GM12878 (cell line): ENCODE measurements around the gene GRAMD1B. TPM values are rescaled to one million over a fixed set of nuclear protein-coding genes. Genes with fewer than 3 reads are reported as not detected.

Experiments
- ATAC-seq: fragments of 200-7000 bp; cut with Tn5 transposase; 3 replicates; pipeline ENCODE4 v1.9.1; 2020; ENCODE audit warnings: mild to moderate bottlenecking, moderate library complexity
- BruUV-seq: library from RNA; stranded (reverse); fragments of 400-500 nt; replicated peaks from 2 replicates; lab custom pipeline; 2021; lab: Mats Ljungman, UMichigan
- CTCF ChIA-PET: fragments of 300-600 bp; sonication (Branson Sonifier 250); formaldehyde crosslinking; extraction: SDS; loops from one replicate; lab custom pipeline; 2021; ENCODE audit warnings: inconsistent platforms; lab: Yijun Ruan, JAX
- POLR2A ChIA-PET: fragments of 350-600 bp; formaldehyde crosslinking; extraction: SDS; loops from one replicate; lab custom pipeline; 2021; ENCODE audit warnings: inconsistent platforms; lab: Charles Lee
- RAD21 ChIA-PET: fragments of 300-600 bp; sonication (Branson Sonifier 250); formaldehyde crosslinking; loops from one replicate; lab custom pipeline; 2023; ENCODE audit warnings: antibody characterized with exemption; ENCODE audit not compliant: unreplicated experiment; lab: Charles Lee
- SMC1A ChIA-PET: fragments of 300-600 bp; sonication (Branson Sonifier 250); formaldehyde crosslinking; loops from one replicate; lab custom pipeline; 2023; ENCODE audit not compliant: unreplicated experiment, uncharacterized antibody; lab: Charles Lee
- DNase-seq: peaks from one replicate; pipeline ENCODE4 v3.0.0-alpha.2; 2011; ENCODE audit warnings: low read depth, low spot score
- FAIRE-seq: peaks from 3 replicates; lab custom pipeline; 2011; peaks lifted over from hg19 to GRCh38; lab: Jason Lieb, UNC
- H2AFZ ChIP-seq: 2 replicates; pipeline ENCODE4 v1.6.0; 2011; ENCODE audit warnings: low read depth, low read length, control low read depth; ENCODE audit not compliant: control insufficient read depth
- H3K27ac ChIP-seq: 2 replicates; pipeline ENCODE4 v1.5.1; 2011; ENCODE audit warnings: control low read depth; ENCODE audit not compliant: control insufficient read depth, insufficient read depth
- H3K27me3 ChIP-seq, 2 experiments: replicated peaks in 1 of 2; 2 replicates each; pipeline versions ENCODE4 v1.6.0 to v1.6.1; 2011; ENCODE audit warnings: low read length in 1 of 2; ENCODE audit not compliant: control insufficient read depth in 2 of 2, insufficient read depth in 2 of 2
- H3K36me3 ChIP-seq, 2 experiments: 2 replicates each; pipeline ENCODE4 v1.5.1; 2011; ENCODE audit warnings: low read length in 1 of 2; ENCODE audit not compliant: control insufficient read depth in 2 of 2, insufficient read depth in 2 of 2
- H3K4me1 ChIP-seq: 2 replicates; pipeline ENCODE4 v1.6.1; 2011; ENCODE audit warnings: mild to moderate bottlenecking, low read length, moderate library complexity, mixed read lengths; ENCODE audit not compliant: control insufficient read depth, insufficient read depth
- H3K4me2 ChIP-seq: 2 replicates; pipeline ENCODE4 v1.6.0; 2011; ENCODE audit warnings: control low read depth; ENCODE audit not compliant: control insufficient read depth, insufficient read depth
- H3K4me3 ChIP-seq: fragments of 200-600 bp; sonication (generic); 2 replicates; pipeline ENCODE4 v1.5.1; 2016
- H3K79me2 ChIP-seq: 2 replicates; pipeline ENCODE4 v1.6.0; 2011; ENCODE audit warnings: low read length; ENCODE audit not compliant: control insufficient read depth, insufficient read depth
- H3K9ac ChIP-seq: 2 replicates; pipeline ENCODE4 v1.8.0; 2011; ENCODE audit warnings: low read length, control low read depth, mixed read lengths; ENCODE audit not compliant: control insufficient read depth, insufficient read depth
- H3K9me3 ChIP-seq: replicated peaks from 3 replicates; pipeline ENCODE4 v1.5.1; 2011; ENCODE audit warnings: mild to moderate bottlenecking, low read length; ENCODE audit not compliant: control insufficient read depth, insufficient read depth
- H4K20me1 ChIP-seq: 2 replicates; pipeline ENCODE4 v1.6.0; 2011; ENCODE audit not compliant: control insufficient read depth, insufficient read depth
- BRCA1 ChIP-seq: IDR thresholded peaks from 2 replicates; pipeline ENCODE4 v1.6.1; 2011; ENCODE audit warnings: low read depth, low read length, improper control_type of control experiment
- CBX5 ChIP-seq: sonication (generic); IDR thresholded peaks from 2 replicates; pipeline ENCODE4 v1.6.1; 2016; ENCODE audit warnings: low read depth, moderate library complexity, mild to moderate bottlenecking, inconsistent platforms
- EP300 ChIP-seq, 2 experiments: fragments of 150-350 bp in 1 of 2; IDR thresholded peaks; 2 replicates each; pipeline ENCODE4 v1.6.1; 2011 to 2012; ENCODE audit warnings: low read depth in 2 of 2, low read length in 2 of 2, borderline replicate concordance in 1 of 2, improper control_type of control experiment in 1 of 2, inconsistent platforms in 1 of 2; ENCODE audit not compliant: control insufficient read depth in 1 of 2
- IRF3 ChIP-seq: fragments of 450-650 bp; IDR thresholded peaks from 2 replicates; pipeline ENCODE4 v1.6.1; 2014; ENCODE audit warnings: mild to moderate bottlenecking
- KAT2A ChIP-seq: conservative IDR thresholded peaks from 2 replicates; pipeline ENCODE4 v1.6.1; 2011; ENCODE audit warnings: low read depth, low read length; ENCODE audit not compliant: control insufficient read depth
- RB1 ChIP-seq: fragments of 450-650 bp; formaldehyde crosslinking; IDR thresholded peaks from 2 replicates; pipeline ENCODE4 v1.6.1; 2017; ENCODE audit warnings: mild to moderate bottlenecking, borderline replicate concordance
- SREBF1 ChIP-seq: IDR thresholded peaks from 2 replicates; pipeline ENCODE4 v1.6.1; 2012; ENCODE audit warnings: mild to moderate bottlenecking, low read length
- TAF1 ChIP-seq: IDR thresholded peaks from 2 replicates; pipeline ENCODE4 v1.6.1; 2011; ENCODE audit warnings: mild to moderate bottlenecking, low read depth, low read length, borderline replicate concordance
- WGBS: methylation state at CpG from one replicate; pipeline ENCODE4 v1.1.6; 2016; ENCODE audit warnings: low lambda C conversion rate; ENCODE audit not compliant: insufficient replicate concordance, insufficient coverage; ENCODE audit errors: missing lambda C conversion rate; 5-methylcytosine and 5-hydroxymethylcytosine counted together
- in situ Hi-C: fragments of 300-500 bp; cut with MboI; formaldehyde crosslinking; loops from 9 replicates; pipeline ENCODE4 v1.14.3; 2018; ENCODE audit warnings: mixed read lengths
- intact Hi-C: fragments of 100-400 bp; cut with micrococcal nuclease; formaldehyde crosslinking; loops from one replicate; pipeline ENCODE4 v1.14.2; 2022; ENCODE audit not compliant: unreplicated experiment
- polyA plus RNA-seq, 11 experiments: library from polyadenylated mRNA; depleted of rRNA in 4 of 11; unstranded in 6 of 11; stranded (reverse) in 5 of 11; fragments of >200 nt; fragmentation: Nextera tagmentation in 4 of 11; fragmentation: Illumina TruSeq in 1 of 11; extraction: Ambion mirVana in 4 of 11; extraction: Trizol in 1 of 11; gene quantifications; 1 replicate in 1 of 11; 2 replicates in 10 of 11; pipeline versions ENCODE4 v1.2.1 to v1.2.3, GENCODE V29; 2011 to 2016; ENCODE audit warnings: inconsistent platforms in 2 of 11, missing spikeins in 2 of 11, low read depth in 1 of 11
- total RNA-seq, 4 experiments: library from RNA; depleted of rRNA in 3 of 4; stranded (reverse); fragments of >200 nt in 3 of 4; fragmentation: Illumina TruSeq in 1 of 4; extraction: Trizol in 1 of 4; gene quantifications; 2 replicates each; pipeline versions ENCODE4 v1.2.1 to v1.2.3, GENCODE V29; 2013 to 2021
- TF ChIP-seq, protein P1 (sequence below): fragments of 450-650 bp; formaldehyde crosslinking; IDR thresholded peaks from 2 replicates; pipeline ENCODE4 v1.4.0; 2022; ENCODE audit warnings: mild to moderate bottlenecking, moderate library complexity
- TF ChIP-seq, protein P2 (sequence below): fragments of 450-650 bp; IDR thresholded peaks from 2 replicates; pipeline ENCODE4 v1.6.1; 2017; ENCODE audit warnings: mild to moderate bottlenecking, moderate library complexity
- TF ChIP-seq, protein P3 (sequence below): fragments of 150-350 bp; IDR thresholded peaks from 2 replicates; pipeline ENCODE4 v1.6.1; 2016; ENCODE audit warnings: low read depth, low read length

Gene GRAMD1B
- total and polyA plus RNA-seq, 10 of the 15 experiments (the other 5 are each of a cell fraction or from before 2014, with no cell fraction given): 1.9 to 49.1 (median 26.9) TPM

DNA sequence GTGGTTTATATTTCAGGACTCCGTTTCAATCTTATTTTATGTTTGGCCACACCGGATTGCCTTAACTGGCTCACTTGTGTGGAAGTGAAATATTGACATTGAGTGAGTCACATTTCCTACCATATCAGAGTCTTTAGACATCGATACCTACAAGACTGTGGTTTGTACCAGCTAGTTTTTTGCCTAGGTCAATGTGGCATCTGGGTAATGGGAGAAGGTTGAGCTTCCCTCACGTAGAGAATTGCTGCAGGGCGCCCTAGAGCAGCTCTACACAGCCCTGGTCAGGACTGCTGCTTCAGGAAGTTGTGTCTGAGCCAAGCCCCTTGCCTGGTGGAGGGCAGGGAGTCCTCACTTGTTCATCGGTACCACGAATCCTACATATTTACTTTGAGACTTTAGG lies 1.6 kb downstream of the GRAMD1B start:
- peaks cover 3% of the 10 kb centered on the region for H3K79me2 ChIP-seq
- no peak overlapping the region for H3K27ac ChIP-seq
- H3K4me3 ChIP-seq: peak overlapping the region; percentile 87
- in situ Hi-C loops (no loop called here), intact Hi-C loops (no loop called here)
- FAIRE-seq (no peak), DNase-seq (no peak), ATAC-seq (peak; percentile 34)
- peaks cover 3% of the 10 kb centered on the region for H3K4me1 ChIP-seq
- H4K20me1 ChIP-seq: no peaks in the 10 kb centered on the region
- peak overlapping the region; percentile 94 for H3K4me2 ChIP-seq
- peak overlapping the region; percentile 64 for H3K9ac ChIP-seq
- ChIA-PET RAD21 (interaction anchor here (1.2 to 5.9 kb wide), 5 partner anchors 23 to 132 kb away, joined by 3 to 64 read pairs (median 5); no protein-coding TSS in a partner anchor), CTCF (interaction anchor here (1.0 to 10.6 kb wide), 7 partner anchors 13 to 221 kb away, joined by 3 to 137 read pairs (median 4); no protein-coding TSS in a partner anchor), SMC1A (interaction anchor here (0.7 to 5.2 kb wide), 9 partner anchors 12 to 145 kb away, joined by 3 to 69 read pairs (median 3); no protein-coding TSS in a partner anchor), POLR2A (interaction anchor here (0.5 to 1.5 kb wide), 4 partner anchors 13 to 370 kb away, joined by 3 to 4 read pairs (median 3); partner anchors contain the start of gene HSPA8)
- BruUV-seq: no TSS peak
- H3K27me3 ChIP-seq: no peaks in the 10 kb centered on the region
- H3K36me3 ChIP-seq: no peaks in the 10 kb centered on the region
- H3K9me3 ChIP-seq: no peaks in the 10 kb centered on the region
- WGBS: 60% methylated on average over 7 of the region's 7 CpGs
- H2AFZ ChIP-seq: no peak overlapping the region; the same call in 1 of the 2 replicates
- TF ChIP-seq, protein P1, sequence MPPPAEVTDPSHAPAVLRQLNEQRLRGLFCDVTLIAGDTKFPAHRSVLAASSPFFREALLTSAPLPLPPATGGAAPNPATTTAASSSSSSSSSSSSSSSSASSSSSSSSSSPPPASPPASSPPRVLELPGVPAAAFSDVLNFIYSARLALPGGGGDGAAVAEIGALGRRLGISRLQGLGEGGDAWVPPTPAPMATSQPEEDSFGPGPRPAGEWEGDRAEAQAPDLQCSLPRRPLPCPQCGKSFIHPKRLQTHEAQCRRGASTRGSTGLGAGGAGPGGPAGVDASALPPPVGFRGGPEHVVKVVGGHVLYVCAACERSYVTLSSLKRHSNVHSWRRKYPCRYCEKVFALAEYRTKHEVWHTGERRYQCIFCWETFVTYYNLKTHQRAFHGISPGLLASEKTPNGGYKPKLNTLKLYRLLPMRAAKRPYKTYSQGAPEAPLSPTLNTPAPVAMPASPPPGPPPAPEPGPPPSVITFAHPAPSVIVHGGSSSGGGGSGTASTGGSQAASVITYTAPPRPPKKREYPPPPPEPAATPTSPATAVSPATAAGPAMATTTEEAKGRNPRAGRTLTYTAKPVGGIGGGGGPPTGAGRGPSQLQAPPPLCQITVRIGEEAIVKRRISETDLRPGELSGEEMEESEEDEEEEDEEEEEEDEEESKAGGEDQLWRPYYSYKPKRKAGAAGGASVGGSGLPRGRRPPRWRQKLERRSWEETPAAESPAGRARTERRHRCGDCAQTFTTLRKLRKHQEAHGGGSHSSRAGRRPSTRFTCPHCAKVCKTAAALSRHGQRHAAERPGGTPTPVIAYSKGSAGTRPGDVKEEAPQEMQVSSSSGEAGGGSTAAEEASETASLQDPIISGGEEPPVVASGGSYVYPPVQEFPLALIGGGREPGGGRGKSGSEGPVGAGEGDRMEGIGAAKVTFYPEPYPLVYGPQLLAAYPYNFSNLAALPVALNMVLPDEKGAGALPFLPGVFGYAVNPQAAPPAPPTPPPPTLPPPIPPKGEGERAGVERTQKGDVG (CRISPR knock-in tag): no peak
- no peak for TF ChIP-seq KAT2A
- TF ChIP-seq TAF1: no peak
- no peak for TF ChIP-seq EP300 (IDR thresholded peaks at IDR 0.05; ENCODE audit: borderline replicate concordance in 1 of 2, control insufficient read depth in 1 of 2, low read depth in 2 of 2, low read length in 2 of 2)
- TF ChIP-seq RB1: no peak
- TF ChIP-seq, protein P2, sequence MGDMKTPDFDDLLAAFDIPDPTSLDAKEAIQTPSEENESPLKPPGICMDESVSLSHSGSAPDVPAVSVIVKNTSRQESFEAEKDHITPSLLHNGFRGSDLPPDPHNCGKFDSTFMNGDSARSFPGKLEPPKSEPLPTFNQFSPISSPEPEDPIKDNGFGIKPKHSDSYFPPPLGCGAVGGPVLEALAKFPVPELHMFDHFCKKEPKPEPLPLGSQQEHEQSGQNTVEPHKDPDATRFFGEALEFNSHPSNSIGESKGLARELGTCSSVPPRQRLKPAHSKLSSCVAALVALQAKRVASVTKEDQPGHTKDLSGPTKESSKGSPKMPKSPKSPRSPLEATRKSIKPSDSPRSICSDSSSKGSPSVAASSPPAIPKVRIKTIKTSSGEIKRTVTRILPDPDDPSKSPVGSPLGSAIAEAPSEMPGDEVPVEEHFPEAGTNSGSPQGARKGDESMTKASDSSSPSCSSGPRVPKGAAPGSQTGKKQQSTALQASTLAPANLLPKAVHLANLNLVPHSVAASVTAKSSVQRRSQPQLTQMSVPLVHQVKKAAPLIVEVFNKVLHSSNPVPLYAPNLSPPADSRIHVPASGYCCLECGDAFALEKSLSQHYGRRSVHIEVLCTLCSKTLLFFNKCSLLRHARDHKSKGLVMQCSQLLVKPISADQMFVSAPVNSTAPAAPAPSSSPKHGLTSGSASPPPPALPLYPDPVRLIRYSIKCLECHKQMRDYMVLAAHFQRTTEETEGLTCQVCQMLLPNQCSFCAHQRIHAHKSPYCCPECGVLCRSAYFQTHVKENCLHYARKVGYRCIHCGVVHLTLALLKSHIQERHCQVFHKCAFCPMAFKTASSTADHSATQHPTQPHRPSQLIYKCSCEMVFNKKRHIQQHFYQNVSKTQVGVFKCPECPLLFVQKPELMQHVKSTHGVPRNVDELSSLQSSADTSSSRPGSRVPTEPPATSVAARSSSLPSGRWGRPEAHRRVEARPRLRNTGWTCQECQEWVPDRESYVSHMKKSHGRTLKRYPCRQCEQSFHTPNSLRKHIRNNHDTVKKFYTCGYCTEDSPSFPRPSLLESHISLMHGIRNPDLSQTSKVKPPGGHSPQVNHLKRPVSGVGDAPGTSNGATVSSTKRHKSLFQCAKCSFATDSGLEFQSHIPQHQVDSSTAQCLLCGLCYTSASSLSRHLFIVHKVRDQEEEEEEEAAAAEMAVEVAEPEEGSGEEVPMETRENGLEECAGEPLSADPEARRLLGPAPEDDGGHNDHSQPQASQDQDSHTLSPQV: no peak
- no peak for TF ChIP-seq SREBF1
- no peak for TF ChIP-seq BRCA1
- TF ChIP-seq IRF3: no peak
- TF ChIP-seq, protein P3, sequence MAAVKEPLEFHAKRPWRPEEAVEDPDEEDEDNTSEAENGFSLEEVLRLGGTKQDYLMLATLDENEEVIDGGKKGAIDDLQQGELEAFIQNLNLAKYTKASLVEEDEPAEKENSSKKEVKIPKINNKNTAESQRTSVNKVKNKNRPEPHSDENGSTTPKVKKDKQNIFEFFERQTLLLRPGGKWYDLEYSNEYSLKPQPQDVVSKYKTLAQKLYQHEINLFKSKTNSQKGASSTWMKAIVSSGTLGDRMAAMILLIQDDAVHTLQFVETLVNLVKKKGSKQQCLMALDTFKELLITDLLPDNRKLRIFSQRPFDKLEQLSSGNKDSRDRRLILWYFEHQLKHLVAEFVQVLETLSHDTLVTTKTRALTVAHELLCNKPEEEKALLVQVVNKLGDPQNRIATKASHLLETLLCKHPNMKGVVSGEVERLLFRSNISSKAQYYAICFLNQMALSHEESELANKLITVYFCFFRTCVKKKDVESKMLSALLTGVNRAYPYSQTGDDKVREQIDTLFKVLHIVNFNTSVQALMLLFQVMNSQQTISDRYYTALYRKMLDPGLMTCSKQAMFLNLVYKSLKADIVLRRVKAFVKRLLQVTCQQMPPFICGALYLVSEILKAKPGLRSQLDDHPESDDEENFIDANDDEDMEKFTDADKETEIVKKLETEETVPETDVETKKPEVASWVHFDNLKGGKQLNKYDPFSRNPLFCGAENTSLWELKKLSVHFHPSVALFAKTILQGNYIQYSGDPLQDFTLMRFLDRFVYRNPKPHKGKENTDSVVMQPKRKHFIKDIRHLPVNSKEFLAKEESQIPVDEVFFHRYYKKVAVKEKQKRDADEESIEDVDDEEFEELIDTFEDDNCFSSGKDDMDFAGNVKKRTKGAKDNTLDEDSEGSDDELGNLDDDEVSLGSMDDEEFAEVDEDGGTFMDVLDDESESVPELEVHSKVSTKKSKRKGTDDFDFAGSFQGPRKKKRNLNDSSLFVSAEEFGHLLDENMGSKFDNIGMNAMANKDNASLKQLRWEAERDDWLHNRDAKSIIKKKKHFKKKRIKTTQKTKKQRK: no peak
- no peak for TF ChIP-seq CBX5
